NCI-H524 (cell line): ENCODE data around the gene GRIK4.
"Not testable (repeated sequence)": the region's sequence is repeated elsewhere in the genome, so short reads cannot be mapped to it uniquely, and the experiment has no call there.

Source experiments
- DNase-seq, 2 experiments: peaks; one replicate each; lab custom pipeline; 2025; lab: John Stamatoyannopoulos, UW

The GRIK4 gene

GRCh38 chr11:120574876-120575275, 63.3 kb downstream of the GRIK4 start:
- no peak for DNase-seq

DNA sequence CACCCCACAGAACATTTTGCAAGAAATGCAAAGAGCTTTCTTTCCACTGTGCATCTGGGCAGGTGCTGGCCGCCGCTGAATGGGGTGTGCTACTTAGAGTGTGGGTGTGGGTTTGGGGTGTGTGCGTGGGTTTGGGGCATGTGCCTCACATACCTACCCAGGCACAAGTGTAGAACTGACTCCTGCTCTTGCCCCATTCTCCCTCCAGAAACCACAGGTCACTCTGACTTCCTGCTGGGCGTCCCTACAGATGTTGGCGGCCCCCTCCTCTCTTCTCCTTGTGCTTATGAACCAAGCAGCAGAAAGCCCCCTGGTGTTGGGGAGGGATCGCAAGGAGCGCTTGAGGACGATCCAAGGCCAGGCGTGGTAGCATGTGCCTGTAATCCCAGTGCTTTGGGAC, 63.9 kb downstream of the GRIK4 start:
- DNase-seq = no peak

DNA sequence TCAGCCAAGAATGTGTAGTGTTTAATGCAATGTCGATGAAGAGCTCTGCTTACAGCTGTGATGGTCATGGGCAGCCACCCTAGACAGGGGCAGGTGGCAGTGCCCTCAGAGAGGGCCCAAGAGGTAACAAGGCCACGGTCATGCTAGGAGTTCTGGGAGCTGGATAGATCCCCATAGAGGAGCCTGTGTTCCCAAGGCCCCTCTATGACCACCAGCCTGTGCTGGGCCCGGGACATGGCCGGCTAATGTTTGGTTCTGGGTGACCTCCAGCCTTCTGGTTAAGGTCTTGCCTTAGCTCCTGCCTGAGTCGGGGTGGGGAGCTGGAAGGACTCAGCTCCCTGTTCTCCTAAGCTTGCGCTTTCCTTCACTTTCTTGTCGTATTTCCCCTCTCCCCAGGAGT, 65.1 kb downstream of the GRIK4 start:
- DNase-seq = no peak

DNA sequence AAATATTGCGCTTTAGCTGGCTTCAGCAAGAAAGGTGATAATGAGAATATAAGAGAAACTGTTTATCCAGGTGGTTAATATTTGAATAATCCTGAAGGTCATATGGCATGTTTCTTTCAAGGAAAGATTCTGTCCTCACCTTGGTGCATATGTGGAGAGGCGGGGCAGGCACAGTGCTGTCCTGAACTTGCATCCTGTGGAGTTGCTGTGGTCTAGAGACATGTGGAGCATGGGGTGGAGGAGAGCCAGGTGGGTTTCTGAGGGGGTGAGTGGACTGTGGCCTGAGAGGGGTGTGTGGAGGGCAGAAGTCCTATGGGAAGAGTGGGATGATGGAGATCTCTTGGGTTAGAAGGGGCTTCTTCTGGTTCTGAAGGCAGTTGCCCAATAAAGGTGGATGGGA, 65.5 kb downstream of the GRIK4 start:
- DNase-seq = no peak

GRCh38 chr11:120577624-120578363, 66.2 kb downstream of the GRIK4 start:
- no peak for DNase-seq

- no peak for DNase-seq
Observed at GRCh38 chr11:120578596-120579154, 67.1 kb downstream of the GRIK4 start.

DNA sequence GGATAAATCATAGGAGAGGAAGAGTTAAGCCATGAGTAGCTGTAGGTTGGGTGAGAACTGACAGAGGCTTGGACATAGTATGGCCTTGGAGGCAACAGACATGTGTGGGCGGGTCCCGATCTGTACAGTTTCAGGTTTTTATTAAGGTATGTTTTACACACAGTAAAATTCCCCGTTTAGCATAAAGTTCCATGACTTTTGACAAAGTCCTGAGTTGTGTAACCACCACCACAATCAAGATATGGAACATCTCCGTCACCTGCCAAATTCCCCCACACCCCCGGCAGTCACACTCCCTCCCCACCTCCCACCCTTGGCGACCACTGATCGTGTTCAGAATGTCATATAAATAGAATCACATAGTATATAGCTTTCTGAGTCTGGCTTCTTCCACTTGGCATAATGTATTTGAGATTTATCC, 68.1 kb downstream of the GRIK4 start:
- no peak for DNase-seq

- DNase-seq = no peak
Observed at GRCh38 chr11:120581313-120581712, 69.8 kb downstream of the GRIK4 start.

DNA sequence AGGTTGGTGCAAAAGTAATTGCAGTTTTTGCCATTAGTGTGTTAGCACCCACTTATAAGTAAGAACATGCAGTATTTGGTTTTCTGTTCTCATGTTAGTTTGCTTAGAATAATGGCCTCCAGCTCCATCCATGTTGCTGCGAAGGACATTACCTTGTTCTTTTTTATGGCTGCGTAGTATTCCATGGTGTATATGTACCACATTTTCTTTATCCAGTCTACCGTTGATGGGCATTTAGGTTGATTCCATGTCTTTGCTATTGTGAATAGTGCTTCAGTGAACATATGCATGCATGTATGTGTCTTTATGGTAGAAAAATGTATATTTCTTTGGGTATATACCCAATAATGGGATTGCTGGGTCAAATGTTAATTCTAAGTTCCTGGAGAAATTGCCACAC, 71.0 kb downstream of the GRIK4 start:
- DNase-seq = not testable (repeated sequence)

DNA sequence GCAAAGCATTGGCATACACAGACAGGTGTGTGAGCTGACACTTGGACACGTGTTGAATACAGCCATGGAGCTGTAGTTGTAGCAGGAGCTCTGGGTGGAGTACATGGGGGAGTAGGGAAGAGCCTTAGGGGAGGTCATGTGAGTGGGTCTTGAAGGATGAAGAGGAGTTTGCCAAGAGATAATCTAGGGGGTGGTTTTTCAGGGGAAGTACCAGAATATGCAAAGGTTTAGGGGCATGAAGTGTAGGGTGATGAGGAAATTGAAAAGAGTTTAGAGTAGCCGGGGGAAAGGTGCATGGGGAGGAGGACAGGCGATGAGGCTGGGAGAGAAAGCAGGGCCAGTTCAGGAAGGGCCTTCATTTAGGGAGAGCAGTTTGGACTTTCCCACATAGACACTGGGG, 74.5 kb downstream of the GRIK4 start:
- DNase-seq = no peak

GRCh38 chr11:120586728-120587127, 75.2 kb downstream of the GRIK4 start:
- DNase-seq = no peak

GRCh38 chr11:120587299-120587698, 75.8 kb downstream of the GRIK4 start:
- no peak for DNase-seq

DNA sequence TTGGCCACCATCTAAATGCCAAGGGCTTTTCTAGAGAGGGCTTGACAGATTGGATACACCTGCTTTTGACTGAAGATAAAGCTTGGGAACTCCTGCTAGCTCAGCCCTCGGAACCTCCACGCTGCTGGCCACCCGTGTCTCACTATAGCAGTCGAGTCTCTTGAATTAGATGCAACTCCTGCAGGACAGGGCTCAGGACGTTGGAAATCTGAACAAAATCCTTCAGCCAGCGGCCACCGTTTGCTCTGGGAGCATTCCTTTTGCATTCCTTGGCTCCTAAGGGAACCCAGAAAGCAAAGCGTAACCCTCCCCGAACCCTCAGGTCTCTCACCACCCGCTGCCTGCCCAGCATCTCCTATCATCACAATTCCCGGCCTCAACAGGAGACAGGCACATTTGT, 77.8 kb downstream of the GRIK4 start:
- DNase-seq = no peak

DNA sequence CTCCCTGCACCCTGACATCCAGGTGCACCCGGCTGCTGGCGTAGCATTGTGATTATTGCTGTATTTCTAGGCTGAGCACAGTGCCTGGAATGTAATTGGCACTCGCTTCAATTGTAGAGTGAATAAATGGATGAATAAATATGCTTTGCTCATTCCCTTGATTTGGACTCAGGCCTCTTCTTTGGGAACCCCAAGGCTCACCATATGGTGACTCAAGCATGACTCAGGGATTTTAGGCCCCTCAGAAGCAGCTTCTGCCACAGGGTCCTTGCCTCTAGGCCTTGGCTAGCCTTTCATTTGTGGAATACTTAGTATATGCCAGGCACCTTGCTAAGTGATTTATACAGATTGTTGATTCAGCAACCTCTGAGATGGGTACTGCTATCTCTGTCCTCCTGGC, 78.9 kb downstream of the GRIK4 start:
- DNase-seq = peak in 1 of 2 experiments; percentile 20

GRCh38 chr11:120594746-120595145, 83.2 kb downstream of the GRIK4 start:
- DNase-seq = no peak

- no peak for DNase-seq
Observed at GRCh38 chr11:120595557-120595956, 84.0 kb downstream of the GRIK4 start.

- DNase-seq = no peak
Observed at GRCh38 chr11:120597250-120598215, 86.0 kb downstream of the GRIK4 start.

DNA sequence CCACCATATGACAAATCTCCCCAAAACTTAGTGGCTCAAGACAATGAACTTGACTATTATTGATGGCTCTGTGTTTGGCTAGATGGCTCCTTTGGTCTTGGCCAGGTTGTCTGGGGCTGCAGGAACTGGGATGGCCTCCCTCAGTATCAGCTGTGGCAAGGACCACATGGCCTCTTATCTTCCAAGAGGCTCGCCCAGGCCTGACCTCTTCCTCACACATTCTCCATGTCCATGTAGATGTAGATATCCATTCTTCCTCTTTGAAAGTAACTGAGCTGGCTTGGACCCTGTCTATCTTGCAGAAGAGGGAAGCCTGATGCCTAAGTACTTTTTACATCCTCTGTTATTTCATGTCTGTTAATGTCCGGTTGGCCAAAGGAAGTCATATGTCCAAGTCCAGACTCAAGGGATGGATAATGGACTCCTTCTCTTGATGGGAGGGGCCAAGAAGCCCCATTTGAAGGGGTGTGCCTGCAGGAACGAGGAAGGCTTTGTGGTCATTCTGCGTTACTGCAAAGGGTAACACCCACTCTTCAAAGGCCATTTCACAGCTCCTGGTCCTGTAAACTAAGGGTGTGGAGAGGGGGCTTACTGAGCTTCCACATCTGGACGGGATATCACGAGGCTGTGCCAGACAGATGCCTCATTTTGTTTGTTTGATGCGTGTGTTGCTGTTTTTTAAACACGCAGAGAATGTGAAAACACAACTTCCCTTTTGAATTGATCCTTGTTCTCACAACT, 87.1 kb downstream of the GRIK4 start:
- no peak for DNase-seq

- no peak for DNase-seq
Observed at GRCh38 chr11:120599816-120600420, 88.4 kb downstream of the GRIK4 start.

DNA sequence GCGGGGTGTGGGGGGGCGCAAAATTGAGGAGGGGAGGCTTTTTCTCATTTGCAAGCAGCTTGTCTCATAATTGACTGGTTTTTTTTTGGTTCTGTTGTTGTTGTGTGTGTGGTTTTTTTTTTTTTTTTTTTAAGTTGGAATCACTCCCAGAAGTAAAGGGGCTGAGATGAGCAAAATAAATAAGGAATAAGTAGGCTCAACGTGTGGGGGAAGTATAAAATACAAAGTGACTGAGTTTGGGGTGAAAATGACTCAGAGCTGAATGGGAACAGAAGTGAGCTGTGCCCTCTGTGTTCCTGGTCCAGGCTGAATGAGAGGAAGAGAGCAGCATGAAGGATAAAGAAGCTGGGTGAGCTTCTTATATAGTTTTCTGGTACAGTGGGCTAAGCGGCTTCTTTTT, 90.0 kb downstream of the GRIK4 start:
- DNase-seq = no peak

- no peak for DNase-seq
Observed at GRCh38 chr11:120603071-120603470, 91.5 kb downstream of the GRIK4 start.

- no peak for DNase-seq
Observed at GRCh38 chr11:120605469-120605868, 93.9 kb downstream of the GRIK4 start.
